SK-N-SH treated with all-trans-retinoic acid at 6 μM for 48 hours (cell line): ENCODE results near the gene SMTNL2.

Source experiments
- ATAC-seq: fragments of 200-7000 bp; cut with Tn5 transposase; 3 replicates; pipeline ENCODE4 v1.9.1; 2020; ENCODE audit warnings: mild to moderate bottlenecking, moderate library complexity
- ARNTL ChIP-seq: fragments of 450-650 bp; formaldehyde crosslinking; IDR thresholded peaks from 2 replicates; pipeline ENCODE4 v1.5.0; 2020; ENCODE audit warnings: low read depth, mild to moderate bottlenecking, moderate library complexity, borderline replicate concordance
- BACH2 ChIP-seq: fragments of 250-450 bp; sonication (Bioruptor Pico); IDR thresholded peaks from 2 replicates; pipeline ENCODE4 v1.9.0; 2021; ENCODE audit warnings: mild to moderate bottlenecking, borderline replicate concordance
- CSDC2 ChIP-seq: fragments of 250-450 bp; sonication (Bioruptor Pico); IDR thresholded peaks from 2 replicates; pipeline ENCODE4 v1.5.0; 2020; ENCODE audit warnings: mild to moderate bottlenecking, moderate library complexity
- ESRRG ChIP-seq: fragments of 250-450 bp; sonication (Bioruptor Pico); IDR thresholded peaks from 2 replicates; pipeline ENCODE4 v1.6.1; 2021; ENCODE audit warnings: mild to moderate bottlenecking
- GLIS3 ChIP-seq: fragments of 250-450 bp; sonication (Bioruptor Pico); IDR thresholded peaks from 2 replicates; pipeline ENCODE4 v1.5.0; 2020; ENCODE audit warnings: mild to moderate bottlenecking, moderate library complexity
- ISL1 ChIP-seq: fragments of 250-450 bp; sonication (Bioruptor Pico); IDR thresholded peaks from 2 replicates; pipeline ENCODE4 v2.1.2; 2022; ENCODE audit warnings: mild to moderate bottlenecking, moderate library complexity
- OSR1 ChIP-seq: fragments of 250-450 bp; sonication (Bioruptor Pico); IDR thresholded peaks from 2 replicates; pipeline ENCODE4 v1.8.0; 2022; ENCODE audit warnings: moderate library complexity, mild to moderate bottlenecking, inconsistent platforms
- POU6F1 ChIP-seq: fragments of 250-450 bp; sonication (Bioruptor Pico); IDR thresholded peaks from 2 replicates; pipeline ENCODE4 v1.8.0; 2021; ENCODE audit warnings: low read depth, mild to moderate bottlenecking, moderate library complexity, borderline replicate concordance
- PPARA ChIP-seq: fragments of 250-450 bp; sonication (Bioruptor Pico); IDR thresholded peaks from 2 replicates; pipeline ENCODE4 v1.5.0; 2020; ENCODE audit warnings: mild to moderate bottlenecking, borderline replicate concordance
- RARB ChIP-seq: fragments of 250-450 bp; sonication (Bioruptor Pico); IDR thresholded peaks from 2 replicates; pipeline ENCODE4 v1.8.0; 2021; ENCODE audit warnings: mild to moderate bottlenecking, moderate library complexity
- SNAI2 ChIP-seq: fragments of 250-450 bp; sonication (Bioruptor Pico); IDR thresholded peaks from 2 replicates; pipeline ENCODE4 v1.5.0; 2020; ENCODE audit warnings: mild to moderate bottlenecking, moderate library complexity
- TCF4 ChIP-seq: fragments of 250-450 bp; sonication (Bioruptor Pico); IDR thresholded peaks from 2 replicates; pipeline ENCODE4 v1.8.0; 2021; ENCODE audit warnings: mild to moderate bottlenecking, moderate library complexity, borderline replicate concordance
- TOX ChIP-seq: fragments of 250-450 bp; sonication (Bioruptor Pico); IDR thresholded peaks from 2 replicates; pipeline ENCODE4 v1.8.0; 2021; ENCODE audit warnings: mild to moderate bottlenecking, moderate library complexity, borderline replicate concordance
- ZFP3 ChIP-seq: fragments of 250-450 bp; sonication (Bioruptor Pico); IDR thresholded peaks from 2 replicates; pipeline ENCODE4 v1.5.0; 2020; ENCODE audit warnings: mild to moderate bottlenecking, moderate library complexity
- ZFP30 ChIP-seq: fragments of 450-650 bp; formaldehyde crosslinking; IDR thresholded peaks from 2 replicates; pipeline ENCODE4 v1.5.0; 2022; ENCODE audit warnings: mild to moderate bottlenecking, moderate library complexity
- ZNF565 ChIP-seq: fragments of 450-650 bp; formaldehyde crosslinking; conservative IDR thresholded peaks from 2 replicates; pipeline ENCODE4 v1.5.0; 2020; ENCODE audit warnings: low read depth, mild to moderate bottlenecking, moderate library complexity
- ZNF70 ChIP-seq: fragments of 450-650 bp; formaldehyde crosslinking; IDR thresholded peaks from 2 replicates; pipeline ENCODE4 v1.5.0; 2020; ENCODE audit warnings: mild to moderate bottlenecking, moderate library complexity
- ZNF8 ChIP-seq: fragments of 450-650 bp; formaldehyde crosslinking; IDR thresholded peaks from 2 replicates; pipeline ENCODE4 v1.5.0; 2020; ENCODE audit warnings: mild to moderate bottlenecking, moderate library complexity
- TF ChIP-seq, protein P1 (sequence below): fragments of 250-450 bp; sonication (Bioruptor Pico); IDR thresholded peaks from 2 replicates; pipeline ENCODE4 v1.5.1; 2020; ENCODE audit warnings: low read depth, mild to moderate bottlenecking, moderate library complexity
- TF ChIP-seq, protein P2 (sequence below): fragments of 250-450 bp; sonication (Bioruptor Pico); IDR thresholded peaks from 2 replicates; pipeline ENCODE4 v1.8.0; 2020; ENCODE audit warnings: mild to moderate bottlenecking, moderate library complexity, borderline replicate concordance
- TF ChIP-seq, protein P3 (sequence below): fragments of 250-450 bp; sonication (Bioruptor Pico); IDR thresholded peaks from 2 replicates; pipeline ENCODE4 v1.5.0; 2020; ENCODE audit warnings: mild to moderate bottlenecking, moderate library complexity

The SMTNL2 gene

DNA sequence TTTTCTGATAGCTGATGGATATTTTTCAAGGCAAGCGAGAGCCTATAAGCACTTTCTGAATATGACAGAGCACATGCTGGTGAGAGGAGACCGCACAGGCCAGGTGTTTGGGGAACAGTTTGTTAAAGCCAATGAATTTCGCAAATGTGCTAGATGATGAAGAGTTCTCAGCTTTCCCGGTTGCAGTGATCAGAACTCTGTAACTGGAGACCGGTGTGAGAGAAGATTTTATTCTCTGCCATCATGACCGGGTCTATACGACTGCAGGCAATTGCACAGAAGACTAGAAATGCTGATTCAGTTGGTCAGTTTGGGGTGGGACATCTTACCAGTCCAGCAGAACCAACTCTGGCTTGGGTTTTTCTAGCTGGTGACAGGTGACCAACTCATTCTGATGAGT is 25.4 kb downstream of the SMTNL2 start (continued):
- TF ChIP-seq OSR1 (CRISPR knock-in tag) = no peak
- no peak for TF ChIP-seq BACH2 (CRISPR knock-in tag)
- no peak for TF ChIP-seq ZNF8 (CRISPR knock-in tag)
- no peak for TF ChIP-seq ZNF70

GRCh38 chr17:4610162-4610561 is 25.8 kb downstream of the SMTNL2 start:
- no peak for ATAC-seq
- TF ChIP-seq BACH2 (CRISPR knock-in tag) = no peak
- TF ChIP-seq TOX (CRISPR knock-in tag) = no peak
- TF ChIP-seq ZNF70 = no peak
- TF ChIP-seq RARB (CRISPR knock-in tag) = no peak
- TF ChIP-seq ISL1 = no peak
- no peak for TF ChIP-seq ZFP3 (CRISPR knock-in tag)
- TF ChIP-seq POU6F1 = no peak
- no peak for TF ChIP-seq SNAI2
- no peak for TF ChIP-seq ZNF565
- TF ChIP-seq, protein P1, sequence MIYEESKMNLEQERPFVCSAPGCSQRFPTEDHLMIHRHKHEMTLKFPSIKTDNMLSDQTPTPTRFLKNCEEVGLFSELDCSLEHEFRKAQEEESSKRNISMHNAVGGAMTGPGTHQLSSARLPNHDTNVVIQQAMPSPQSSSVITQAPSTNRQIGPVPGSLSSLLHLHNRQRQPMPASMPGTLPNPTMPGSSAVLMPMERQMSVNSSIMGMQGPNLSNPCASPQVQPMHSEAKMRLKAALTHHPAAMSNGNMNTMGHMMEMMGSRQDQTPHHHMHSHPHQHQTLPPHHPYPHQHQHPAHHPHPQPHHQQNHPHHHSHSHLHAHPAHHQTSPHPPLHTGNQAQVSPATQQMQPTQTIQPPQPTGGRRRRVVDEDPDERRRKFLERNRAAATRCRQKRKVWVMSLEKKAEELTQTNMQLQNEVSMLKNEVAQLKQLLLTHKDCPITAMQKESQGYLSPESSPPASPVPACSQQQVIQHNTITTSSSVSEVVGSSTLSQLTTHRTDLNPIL (CRISPR knock-in tag) = no peak
- no peak for TF ChIP-seq ZFP30 (CRISPR knock-in tag)
- no peak for TF ChIP-seq PPARA (CRISPR knock-in tag)
- TF ChIP-seq ESRRG (CRISPR knock-in tag) = no peak
- TF ChIP-seq ARNTL (CRISPR knock-in tag) = no peak

DNA sequence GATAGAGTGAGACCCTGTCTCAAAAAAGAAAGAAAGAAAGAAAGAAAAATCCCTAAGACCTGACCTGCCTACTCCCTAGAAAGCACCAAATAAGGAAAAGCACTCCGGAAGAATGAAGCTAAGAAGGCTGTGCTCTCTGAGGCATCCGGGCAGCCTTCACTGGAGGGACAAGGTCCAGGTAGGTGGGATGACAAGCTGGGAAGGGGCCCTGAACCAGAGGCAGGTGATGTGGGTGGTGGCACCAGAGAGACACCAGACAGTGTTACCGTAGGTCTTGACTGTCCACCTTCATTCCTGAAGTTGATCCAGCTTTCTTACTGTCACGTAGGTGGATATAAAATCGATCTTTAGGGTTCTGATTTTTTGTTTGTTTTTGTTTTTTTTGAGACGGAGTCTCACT is 26.3 kb downstream of the SMTNL2 start:
- no peak for ATAC-seq

More for the DNA sequence above, 26.3 kb downstream of the SMTNL2 start:
- TF ChIP-seq POU6F1 = no peak
- no peak for TF ChIP-seq ZNF70
- TF ChIP-seq, protein P2, sequence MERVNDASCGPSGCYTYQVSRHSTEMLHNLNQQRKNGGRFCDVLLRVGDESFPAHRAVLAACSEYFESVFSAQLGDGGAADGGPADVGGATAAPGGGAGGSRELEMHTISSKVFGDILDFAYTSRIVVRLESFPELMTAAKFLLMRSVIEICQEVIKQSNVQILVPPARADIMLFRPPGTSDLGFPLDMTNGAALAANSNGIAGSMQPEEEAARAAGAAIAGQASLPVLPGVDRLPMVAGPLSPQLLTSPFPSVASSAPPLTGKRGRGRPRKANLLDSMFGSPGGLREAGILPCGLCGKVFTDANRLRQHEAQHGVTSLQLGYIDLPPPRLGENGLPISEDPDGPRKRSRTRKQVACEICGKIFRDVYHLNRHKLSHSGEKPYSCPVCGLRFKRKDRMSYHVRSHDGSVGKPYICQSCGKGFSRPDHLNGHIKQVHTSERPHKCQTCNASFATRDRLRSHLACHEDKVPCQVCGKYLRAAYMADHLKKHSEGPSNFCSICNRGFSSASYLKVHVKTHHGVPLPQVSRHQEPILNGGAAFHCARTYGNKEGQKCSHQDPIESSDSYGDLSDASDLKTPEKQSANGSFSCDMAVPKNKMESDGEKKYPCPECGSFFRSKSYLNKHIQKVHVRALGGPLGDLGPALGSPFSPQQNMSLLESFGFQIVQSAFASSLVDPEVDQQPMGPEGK (CRISPR knock-in tag) = no peak
- no peak for TF ChIP-seq PPARA (CRISPR knock-in tag)
- no peak for TF ChIP-seq ISL1
- TF ChIP-seq TCF4 (CRISPR knock-in tag) = no peak
- no peak for TF ChIP-seq ZFP3 (CRISPR knock-in tag)
- TF ChIP-seq TOX (CRISPR knock-in tag) = no peak
- no peak for TF ChIP-seq ESRRG (CRISPR knock-in tag)
- TF ChIP-seq ZFP30 (CRISPR knock-in tag) = no peak
- no peak for TF ChIP-seq CSDC2 (CRISPR knock-in tag)
- no peak for TF ChIP-seq GLIS3 (CRISPR knock-in tag)
- TF ChIP-seq RARB (CRISPR knock-in tag) = no peak
- no peak for TF ChIP-seq SNAI2
- no peak for TF ChIP-seq ZNF565
- no peak for TF ChIP-seq ARNTL (CRISPR knock-in tag)
- TF ChIP-seq, protein P3, sequence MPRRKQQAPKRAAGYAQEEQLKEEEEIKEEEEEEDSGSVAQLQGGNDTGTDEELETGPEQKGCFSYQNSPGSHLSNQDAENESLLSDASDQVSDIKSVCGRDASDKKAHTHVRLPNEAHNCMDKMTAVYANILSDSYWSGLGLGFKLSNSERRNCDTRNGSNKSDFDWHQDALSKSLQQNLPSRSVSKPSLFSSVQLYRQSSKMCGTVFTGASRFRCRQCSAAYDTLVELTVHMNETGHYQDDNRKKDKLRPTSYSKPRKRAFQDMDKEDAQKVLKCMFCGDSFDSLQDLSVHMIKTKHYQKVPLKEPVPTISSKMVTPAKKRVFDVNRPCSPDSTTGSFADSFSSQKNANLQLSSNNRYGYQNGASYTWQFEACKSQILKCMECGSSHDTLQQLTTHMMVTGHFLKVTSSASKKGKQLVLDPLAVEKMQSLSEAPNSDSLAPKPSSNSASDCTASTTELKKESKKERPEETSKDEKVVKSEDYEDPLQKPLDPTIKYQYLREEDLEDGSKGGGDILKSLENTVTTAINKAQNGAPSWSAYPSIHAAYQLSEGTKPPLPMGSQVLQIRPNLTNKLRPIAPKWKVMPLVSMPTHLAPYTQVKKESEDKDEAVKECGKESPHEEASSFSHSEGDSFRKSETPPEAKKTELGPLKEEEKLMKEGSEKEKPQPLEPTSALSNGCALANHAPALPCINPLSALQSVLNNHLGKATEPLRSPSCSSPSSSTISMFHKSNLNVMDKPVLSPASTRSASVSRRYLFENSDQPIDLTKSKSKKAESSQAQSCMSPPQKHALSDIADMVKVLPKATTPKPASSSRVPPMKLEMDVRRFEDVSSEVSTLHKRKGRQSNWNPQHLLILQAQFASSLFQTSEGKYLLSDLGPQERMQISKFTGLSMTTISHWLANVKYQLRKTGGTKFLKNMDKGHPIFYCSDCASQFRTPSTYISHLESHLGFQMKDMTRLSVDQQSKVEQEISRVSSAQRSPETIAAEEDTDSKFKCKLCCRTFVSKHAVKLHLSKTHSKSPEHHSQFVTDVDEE (CRISPR knock-in tag) = no peak
